Right renal cortex interstitium (tissue), 3 donors: ENCODE data around the gene NPEPL1. TPM values are rescaled to one million over a fixed set of nuclear protein-coding genes. Genes with fewer than 3 reads are reported as not detected.

ENCODE experiments used
- DNase-seq, 3 donors: peaks; one replicate each; pipeline ENCODE4 v3.0.0-alpha.2; 2013; ENCODE audit warnings: low read depth in 3 of 3, low spot score in 2 of 3
- polyA plus RNA-seq, 3 donors: library from polyadenylated mRNA; unstranded; fragments of 120-200 nt; gene quantifications; one replicate each; pipeline ENCODE4 v1.2.1, GENCODE V29; 2013; ENCODE audit not compliant: insufficient read length in 3 of 3

The NPEPL1 gene
- polyA plus RNA-seq, 3 donors, result 30.6 to 36.8 (median 32.8) TPM

DNA sequence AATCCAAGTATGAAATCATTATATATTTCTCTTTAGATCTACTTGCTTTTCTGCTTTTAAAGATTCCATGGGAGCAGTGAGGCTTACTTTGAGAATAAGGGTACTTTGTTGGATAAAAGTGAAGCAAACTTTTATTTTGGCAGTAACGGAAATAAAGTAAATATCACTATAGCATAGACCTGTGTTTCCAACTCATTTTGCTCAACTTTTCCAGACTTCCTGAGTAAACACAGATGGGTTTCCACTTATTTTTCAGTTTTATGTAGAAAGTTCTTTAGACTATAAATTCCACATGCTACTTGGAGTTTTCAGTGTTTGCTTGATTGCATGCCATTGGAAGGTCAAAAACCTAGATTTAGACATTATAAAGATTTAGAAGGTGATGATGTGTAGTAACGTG lies 35.3 kb upstream of the NPEPL1 start:
- no peak for DNase-seq

DNA sequence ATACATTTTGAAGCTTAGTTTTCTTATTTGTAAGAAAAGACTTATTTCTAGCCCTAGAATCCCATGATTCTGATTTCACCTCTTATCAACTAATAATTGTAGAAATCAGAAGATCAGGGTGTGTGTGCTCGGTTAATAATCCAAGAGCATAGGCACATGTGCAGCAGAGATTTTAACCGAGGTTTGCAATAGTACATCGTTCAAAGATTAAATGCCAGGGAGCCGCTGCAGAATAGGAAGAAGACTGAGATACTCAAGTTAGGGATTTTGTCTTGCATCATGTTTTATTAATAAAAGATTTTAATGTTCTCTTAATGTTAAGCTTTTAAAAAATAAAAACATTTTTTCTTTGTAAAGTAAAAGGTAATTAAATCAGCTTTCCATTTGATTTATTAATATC lies 34.6 kb upstream of the NPEPL1 start:
- DNase-seq, result no peak

- DNase-seq, result no peak
Measured at GRCh38 chr20:58658760-58659159, 33.8 kb upstream of the NPEPL1 start.

DNA sequence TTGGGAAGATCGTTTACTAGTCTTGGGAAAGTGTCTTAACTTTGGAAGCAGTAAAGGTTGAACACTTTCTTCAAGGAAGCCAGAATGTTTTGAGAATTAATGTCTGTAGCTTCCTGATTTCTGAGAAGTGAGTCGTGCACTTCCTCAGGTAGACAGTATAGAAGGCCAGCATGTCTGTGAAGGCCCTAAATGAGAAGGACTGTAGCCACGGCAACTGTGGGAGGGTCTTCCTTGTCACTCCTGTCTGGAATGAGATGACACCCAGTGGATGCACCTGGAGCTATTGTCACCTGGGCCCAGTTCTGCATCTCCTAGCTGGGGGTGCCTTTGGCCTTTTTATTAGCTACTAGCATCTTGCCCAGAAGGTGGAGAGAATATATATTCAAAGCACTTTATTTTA lies 32.8 kb upstream of the NPEPL1 start:
- no peak for DNase-seq

GRCh38 chr20:58660855-58661597 lies 31.6 kb upstream of the NPEPL1 start:
- no peak for DNase-seq

DNA sequence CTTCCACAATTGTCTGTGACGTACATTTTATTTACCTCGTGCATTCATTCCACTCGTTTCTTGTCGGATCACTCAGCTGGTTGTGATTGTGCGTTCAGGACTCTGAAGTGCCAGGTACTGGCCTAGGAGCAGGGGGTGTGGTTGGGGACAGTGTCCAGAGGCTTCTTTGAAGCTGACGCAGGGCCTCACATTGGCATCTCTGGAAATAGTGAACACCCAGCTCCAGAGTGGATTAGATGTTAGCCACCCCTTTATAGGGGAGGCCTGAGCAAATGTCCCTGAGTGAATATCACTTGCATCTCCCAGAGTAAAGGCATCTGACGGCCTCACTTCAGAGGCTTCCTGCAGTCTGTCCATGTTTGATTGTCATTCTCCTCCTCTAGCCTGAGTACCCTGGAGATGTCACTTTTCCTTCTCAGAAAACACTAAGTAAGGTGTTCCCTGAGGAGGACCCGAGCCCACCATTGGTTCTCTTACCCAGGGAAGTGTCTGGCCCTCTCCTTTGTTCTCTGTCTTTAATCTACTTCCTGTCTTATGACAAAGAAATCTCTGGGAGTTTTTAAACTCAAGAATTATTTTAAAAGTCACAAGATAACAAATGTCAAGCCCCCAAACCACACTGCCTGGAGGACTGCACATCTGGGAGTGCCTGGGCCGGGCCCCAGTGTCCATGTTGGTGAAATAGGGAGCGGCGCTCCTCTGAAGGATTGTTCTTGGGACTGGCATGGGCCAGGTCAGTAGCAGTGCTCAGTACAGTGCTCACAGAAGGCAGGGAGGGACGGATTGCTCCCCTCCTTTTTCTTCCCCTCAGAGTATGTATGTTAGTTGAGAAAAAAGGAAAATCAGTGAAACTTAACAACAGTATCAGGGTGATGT lies 30.8 kb upstream of the NPEPL1 start:
- no peak for DNase-seq

- DNase-seq, result no peak
Measured at GRCh38 chr20:58664331-58664730, 28.3 kb upstream of the NPEPL1 start.

GRCh38 chr20:58664883-58665282 lies 27.7 kb upstream of the NPEPL1 start:
- no peak for DNase-seq

- DNase-seq, result no peak
Measured at GRCh38 chr20:58665606-58666005, 27.0 kb upstream of the NPEPL1 start.

- DNase-seq, result no peak
Measured at GRCh38 chr20:58666702-58667101, 25.9 kb upstream of the NPEPL1 start.

- no peak for DNase-seq
Measured at GRCh38 chr20:58667975-58668374, 24.6 kb upstream of the NPEPL1 start.

GRCh38 chr20:58668901-58669286 lies 23.7 kb upstream of the NPEPL1 start:
- no peak for DNase-seq

DNA sequence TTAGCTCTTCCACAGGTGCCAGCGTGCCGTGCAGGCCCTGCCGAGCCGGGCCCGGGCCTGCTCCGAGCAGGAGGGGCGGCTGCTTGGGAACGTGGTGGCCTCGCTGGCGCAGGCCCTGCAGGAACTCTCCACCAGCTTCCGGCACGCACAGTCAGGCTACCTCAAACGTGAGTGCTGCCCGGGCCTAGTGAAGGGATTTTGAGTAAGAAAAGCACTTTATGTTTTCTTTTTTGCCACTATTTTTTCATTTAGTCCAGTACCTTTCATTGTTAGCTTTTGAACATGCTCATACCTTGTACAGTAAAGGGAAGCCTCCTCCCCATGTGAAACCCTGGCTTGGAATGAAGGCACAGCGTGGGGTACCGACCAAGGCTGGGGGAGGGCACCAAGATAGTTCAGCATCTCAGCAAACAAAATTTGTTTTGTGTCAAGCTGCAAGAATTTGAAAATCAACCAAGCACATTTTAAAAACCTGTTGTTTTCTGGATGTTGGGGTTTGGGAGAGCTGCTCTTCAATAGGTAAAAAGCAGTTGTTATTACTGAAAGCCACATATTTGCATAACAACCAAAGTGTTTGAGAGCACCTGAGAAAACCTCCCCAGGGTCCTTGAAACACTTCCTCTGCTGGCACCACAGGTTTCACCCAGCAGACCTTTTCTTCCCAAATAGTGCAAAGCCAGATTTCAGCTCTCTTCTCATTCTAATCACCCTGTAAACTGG lies 23.2 kb upstream of the NPEPL1 start:
- no peak for DNase-seq

GRCh38 chr20:58670102-58670501 lies 22.5 kb upstream of the NPEPL1 start:
- DNase-seq, result no peak

DNA sequence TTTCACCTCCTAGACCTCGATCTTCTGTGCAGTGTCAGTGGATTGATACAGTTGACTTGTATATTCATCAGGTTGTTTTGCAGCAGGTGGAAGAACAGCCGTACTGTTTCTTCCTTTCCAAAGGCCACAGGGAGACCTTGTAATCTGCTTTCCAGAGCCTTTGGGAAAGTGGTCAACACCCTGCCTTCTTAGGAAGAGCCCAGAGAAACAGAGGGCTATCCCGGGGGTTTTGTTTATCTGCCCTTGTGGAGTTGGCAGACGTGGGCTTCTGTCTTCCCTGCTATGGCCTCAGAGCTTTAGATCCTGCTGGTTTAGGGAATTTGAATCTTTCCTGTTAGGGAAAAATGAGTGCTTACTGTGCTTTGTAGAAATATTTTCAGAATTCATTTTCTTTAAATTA lies 21.9 kb upstream of the NPEPL1 start:
- no peak for DNase-seq

- no peak for DNase-seq
Measured at GRCh38 chr20:58673119-58673518, 19.5 kb upstream of the NPEPL1 start.

DNA sequence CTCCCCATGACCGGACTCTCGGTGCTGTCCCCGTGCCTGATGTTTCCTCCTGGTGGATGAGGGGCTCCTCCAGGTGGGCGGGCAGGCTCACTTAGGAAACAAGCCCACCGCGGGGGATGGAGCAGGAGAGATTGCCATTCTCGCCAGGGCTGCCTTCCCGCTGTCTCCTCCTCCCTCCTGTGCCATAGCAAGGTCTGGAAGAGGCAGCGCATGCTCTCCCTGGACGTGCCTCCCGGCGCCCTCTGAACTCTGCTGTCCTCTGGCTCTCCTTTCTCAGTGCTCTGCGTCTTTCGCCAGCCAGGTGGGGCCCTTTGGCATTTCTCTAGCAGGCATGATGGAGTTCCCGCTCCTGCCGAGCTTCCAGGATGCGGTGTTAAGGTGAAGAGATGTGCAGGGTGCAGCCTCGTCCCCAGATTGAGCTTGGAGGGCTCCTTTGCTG lies 17.4 kb upstream of the NPEPL1 start:
- no peak for DNase-seq

DNA sequence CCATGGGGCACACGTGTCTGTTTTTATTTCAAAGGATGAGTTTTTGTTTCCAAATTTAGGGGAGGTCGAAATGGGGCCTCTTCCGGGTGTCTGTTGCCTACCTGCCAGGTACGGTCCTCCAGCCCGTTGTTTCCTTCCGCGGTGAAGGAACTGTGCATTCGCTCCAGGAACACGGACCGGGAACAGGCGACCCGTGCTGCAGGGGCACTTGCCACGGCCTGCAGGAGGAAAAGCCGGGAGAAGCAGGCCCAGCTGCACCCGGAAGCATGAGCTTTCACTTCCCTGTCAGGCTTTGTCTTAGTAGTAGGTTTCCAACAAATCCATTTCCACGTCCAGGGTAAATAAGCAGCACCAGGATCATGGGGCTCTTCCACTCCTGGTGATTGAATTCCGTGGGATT lies 17.0 kb upstream of the NPEPL1 start:
- no peak for DNase-seq

- DNase-seq, result no peak
Measured at GRCh38 chr20:58676161-58676560, 16.4 kb upstream of the NPEPL1 start.

DNA sequence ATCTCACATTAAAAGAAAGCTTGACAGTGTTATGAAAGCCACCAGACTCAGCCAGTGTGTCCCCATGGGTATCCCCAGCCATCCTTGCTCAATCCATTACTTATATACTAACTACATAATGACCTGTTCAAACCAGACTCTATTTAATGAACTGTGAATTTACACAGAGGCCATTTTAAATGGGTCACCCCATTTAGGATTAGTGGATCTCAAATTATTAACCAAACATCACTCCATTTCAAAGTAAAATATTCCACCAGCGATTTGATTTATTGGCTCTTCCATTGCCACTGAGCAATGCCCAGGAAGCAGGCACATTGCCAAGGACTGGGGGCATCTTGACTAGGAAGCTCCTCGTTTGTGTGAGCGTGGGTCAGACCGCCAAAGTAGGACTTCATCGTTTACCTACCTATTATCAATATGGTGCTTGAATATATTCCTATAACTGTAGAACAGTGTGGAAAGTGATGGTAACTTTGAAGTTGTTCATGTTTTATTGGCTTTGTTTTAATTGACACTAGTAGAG lies 15.5 kb upstream of the NPEPL1 start:
- no peak for DNase-seq

GRCh38 chr20:58677808-58678207 lies 14.8 kb upstream of the NPEPL1 start:
- DNase-seq, result no peak
